ENCODE data around the gene ELOB.

ELOB gene

GRCh38 chr16:2741168-2741567 is 35.9 kb downstream of the ELOB start:
- no peak for ATAC-seq
- TF ChIP-seq CSRNP3 (CRISPR knock-in tag; IDR thresholded peaks at IDR 0.05), result no peak
- TF ChIP-seq ZFP30 (CRISPR knock-in tag; IDR thresholded peaks at IDR 0.05), result no peak
- no peak for TF ChIP-seq PPARA (CRISPR knock-in tag; IDR thresholded peaks at IDR 0.05; ENCODE audit: borderline replicate concordance)
- TF ChIP-seq ZC3H10 (CRISPR knock-in tag; IDR thresholded peaks at IDR 0.05), result no peak
- TF ChIP-seq RARB (CRISPR knock-in tag; IDR thresholded peaks at IDR 0.05), result no peak
- TF ChIP-seq POU6F1 (CRISPR knock-in tag; IDR thresholded peaks at IDR 0.05; ENCODE audit: borderline replicate concordance, low read depth), result no peak
- TF ChIP-seq CREB5 (CRISPR knock-in tag; IDR thresholded peaks at IDR 0.05; ENCODE audit: low read depth), result no peak
- TF ChIP-seq ARNTL (CRISPR knock-in tag; IDR thresholded peaks at IDR 0.05; ENCODE audit: borderline replicate concordance, low read depth), result no peak
- TF ChIP-seq BACH2 (CRISPR knock-in tag; IDR thresholded peaks at IDR 0.05; ENCODE audit: borderline replicate concordance), result no peak
- no peak for TF ChIP-seq ZFP3 (CRISPR knock-in tag; IDR thresholded peaks at IDR 0.05)
- no peak for TF ChIP-seq ISL1 (CRISPR knock-in tag; IDR thresholded peaks at IDR 0.05)

GRCh38 chr16:2740476-2740875 is 36.6 kb downstream of the ELOB start:
- ATAC-seq, result no peak
- TF ChIP-seq ZC3H10 (CRISPR knock-in tag; IDR thresholded peaks at IDR 0.05), result no peak
- TF ChIP-seq PPARA (CRISPR knock-in tag; IDR thresholded peaks at IDR 0.05; ENCODE audit: borderline replicate concordance), result no peak
- TF ChIP-seq SNAI2 (CRISPR knock-in tag; IDR thresholded peaks at IDR 0.05), result no peak
- no peak for TF ChIP-seq ZNF70 (CRISPR knock-in tag; IDR thresholded peaks at IDR 0.05)
- TF ChIP-seq TOX (CRISPR knock-in tag; IDR thresholded peaks at IDR 0.05; ENCODE audit: borderline replicate concordance), result no peak
- TF ChIP-seq CSRNP3 (CRISPR knock-in tag; IDR thresholded peaks at IDR 0.05), result no peak
- TF ChIP-seq POU6F1 (CRISPR knock-in tag; IDR thresholded peaks at IDR 0.05; ENCODE audit: borderline replicate concordance, low read depth), result no peak
- no peak for TF ChIP-seq BACH2 (CRISPR knock-in tag; IDR thresholded peaks at IDR 0.05; ENCODE audit: borderline replicate concordance)
- TF ChIP-seq ZFP30 (CRISPR knock-in tag; IDR thresholded peaks at IDR 0.05), result no peak
- no peak for TF ChIP-seq ARNTL (CRISPR knock-in tag; IDR thresholded peaks at IDR 0.05; ENCODE audit: borderline replicate concordance, low read depth)
- TF ChIP-seq RARB (CRISPR knock-in tag; IDR thresholded peaks at IDR 0.05), result no peak
- no peak for TF ChIP-seq TCF4 (CRISPR knock-in tag; IDR thresholded peaks at IDR 0.05; ENCODE audit: borderline replicate concordance)
- no peak for TF ChIP-seq ZNF8 (CRISPR knock-in tag; IDR thresholded peaks at IDR 0.05)
- no peak for TF ChIP-seq ISL1 (CRISPR knock-in tag; IDR thresholded peaks at IDR 0.05)
- TF ChIP-seq PATZ1 (CRISPR knock-in tag; IDR thresholded peaks at IDR 0.05; ENCODE audit: borderline replicate concordance), result no peak
- no peak for TF ChIP-seq TSHZ2 (CRISPR knock-in tag; IDR thresholded peaks at IDR 0.05)
- no peak for TF ChIP-seq ZNF565 (CRISPR knock-in tag; conservative IDR thresholded peaks at IDR 0.05; ENCODE audit: low read depth)
- TF ChIP-seq ZFP3 (CRISPR knock-in tag; IDR thresholded peaks at IDR 0.05), result no peak
- TF ChIP-seq CREB5 (CRISPR knock-in tag; IDR thresholded peaks at IDR 0.05; ENCODE audit: low read depth), result no peak
- TF ChIP-seq OSR1 (CRISPR knock-in tag; IDR thresholded peaks at IDR 0.05), result no peak
